Posterior cingulate gyrus (tissue), 11 donors: ENCODE data around the gene RYR3.

Experiments used
- DNase-seq, 10 donors: peaks; one replicate each; pipeline versions ENCODE4 v3.0.0 to v3.0.0-alpha.2; 2020 to 2021; ENCODE audit warnings: mixed read lengths in 3 of 10
- intact Hi-C: fragments of 100-400 bp; cut with DNase I; formaldehyde crosslinking; loops from one replicate; pipeline ENCODE4 v1.15.1; 2023

Gene RYR3

GRCh38 chr15:33903661-33904060 is 592.9 kb downstream of the RYR3 start:
- intact Hi-C loops, result no loop called here
- DNase-seq, result no peak

- no peak for DNase-seq
- intact Hi-C loops, result no loop called here
Observed at GRCh38 chr15:33907326-33907725, 596.6 kb downstream of the RYR3 start.

- intact Hi-C loops, result no loop called here
- no peak for DNase-seq
Observed at GRCh38 chr15:33908406-33908805, 597.6 kb downstream of the RYR3 start.

GRCh38 chr15:33910741-33911140 is 600.0 kb downstream of the RYR3 start:
- intact Hi-C loops, result no loop called here
- no peak for DNase-seq

- intact Hi-C loops, result no loop called here
- DNase-seq, result no peak
Observed at GRCh38 chr15:33912326-33912725, 601.6 kb downstream of the RYR3 start.

- no peak for DNase-seq
- intact Hi-C loops, result no loop called here
Observed at GRCh38 chr15:33913459-33913858, 602.7 kb downstream of the RYR3 start.
